ENCODE measurements around the gene NT5C1A.
A peak's percentile ranks its signal among the peaks of the same experiment; 100 is the strongest.

Gene NT5C1A

DNA sequence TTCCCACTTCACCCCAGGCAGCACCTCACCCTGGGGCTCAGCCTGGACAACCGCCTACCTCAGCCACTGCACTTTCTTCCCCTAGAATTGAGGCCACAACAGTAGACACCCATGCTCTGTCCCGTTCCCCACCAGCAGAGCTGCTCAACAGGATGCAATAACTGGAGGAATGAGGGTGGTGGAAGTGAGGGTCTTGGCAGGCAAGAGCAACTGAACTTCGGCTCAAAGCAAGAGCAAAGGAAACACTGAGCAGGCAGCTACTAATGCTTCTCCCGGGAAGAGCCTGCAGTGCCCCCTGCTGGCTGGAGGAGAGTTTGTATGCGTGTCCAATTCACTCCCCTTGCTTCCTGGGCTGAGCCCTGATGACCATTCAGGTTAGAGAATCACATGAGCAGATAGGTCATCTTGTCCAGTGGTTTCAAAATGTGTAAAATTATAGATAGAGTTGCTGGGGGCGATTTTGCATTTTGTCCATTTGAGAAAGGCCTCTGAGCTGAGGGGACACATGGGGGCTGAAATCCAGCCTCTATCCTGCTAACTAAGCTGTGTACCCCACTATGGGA, 13.9 kb downstream of the NT5C1A start:
- peak; percentile 22 to 34 for DNase-seq

DNA sequence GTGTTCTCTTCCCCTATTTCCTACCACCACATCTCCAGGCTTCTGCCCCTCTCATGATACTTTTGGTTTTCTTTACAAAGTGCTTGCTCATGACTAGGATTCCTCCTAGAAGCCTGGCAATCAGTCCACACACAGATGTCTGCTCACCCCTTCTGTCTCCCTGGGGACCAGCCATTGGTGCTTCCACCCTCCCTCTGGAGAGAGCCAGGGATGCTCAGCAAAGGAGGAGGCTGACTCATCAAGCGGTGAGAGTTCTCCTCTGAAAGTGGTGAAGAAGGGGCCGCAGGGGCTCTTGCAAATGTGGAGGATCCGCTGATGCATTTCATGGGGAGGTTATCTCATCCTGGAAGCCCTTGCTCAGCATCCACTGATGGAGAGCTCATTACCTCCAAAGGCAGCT, 14.5 kb downstream of the NT5C1A start:
- DNase-seq: no peak

DNA sequence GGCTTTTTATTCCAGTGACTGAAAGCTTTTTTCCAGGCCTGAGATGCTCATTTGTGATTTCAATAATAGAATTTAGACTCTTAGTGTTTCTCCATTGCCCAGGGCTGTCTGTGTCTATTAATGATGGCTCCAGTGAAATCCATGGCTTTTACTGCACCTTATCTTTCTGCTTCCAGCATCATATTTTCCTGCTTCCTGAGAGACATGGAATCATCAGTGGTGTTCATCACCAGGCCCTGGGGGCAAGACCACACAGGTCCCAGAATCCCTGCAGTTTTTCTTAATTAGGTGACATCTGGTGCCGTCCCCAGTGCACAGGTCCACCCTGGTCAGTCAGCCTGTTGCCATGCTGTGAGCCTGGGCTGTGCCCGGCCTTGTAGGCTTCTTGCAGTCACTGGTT, 15.5 kb downstream of the NT5C1A start:
- DNase-seq: no peak

DNA sequence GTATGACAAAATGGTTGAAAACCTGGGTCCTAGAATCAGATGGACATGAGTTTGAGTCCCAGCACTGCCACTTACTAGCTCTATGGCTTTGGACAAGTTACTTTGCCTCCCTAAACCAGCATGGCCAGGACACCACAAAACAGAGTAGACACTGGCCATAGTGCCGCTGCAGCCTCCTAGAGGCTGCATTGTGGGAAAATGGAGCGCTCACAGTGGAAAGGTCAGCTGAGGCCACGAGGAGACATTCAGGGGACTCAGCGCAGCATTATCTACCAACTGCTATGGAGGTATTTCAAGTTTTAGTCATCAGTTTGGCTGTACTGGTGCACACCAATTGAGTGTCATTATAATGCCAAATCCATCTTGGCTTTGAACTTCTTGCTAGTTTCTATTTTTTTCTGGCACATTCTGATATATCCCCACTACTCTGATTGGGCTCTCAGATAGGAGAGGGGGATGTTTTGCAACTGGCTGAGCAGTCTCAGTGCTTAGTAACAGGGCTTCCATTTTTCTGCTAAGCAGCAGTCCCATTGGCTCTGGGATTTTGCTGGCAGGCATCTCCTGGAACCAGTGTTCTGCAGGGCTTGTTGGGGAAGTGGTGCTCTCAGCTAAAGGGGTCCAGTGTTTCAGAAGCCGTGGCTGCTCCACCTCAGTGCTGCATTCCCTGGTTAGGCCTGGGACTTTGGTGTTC, 16.2 kb downstream of the NT5C1A start:
- DNase-seq: no peak

DNA sequence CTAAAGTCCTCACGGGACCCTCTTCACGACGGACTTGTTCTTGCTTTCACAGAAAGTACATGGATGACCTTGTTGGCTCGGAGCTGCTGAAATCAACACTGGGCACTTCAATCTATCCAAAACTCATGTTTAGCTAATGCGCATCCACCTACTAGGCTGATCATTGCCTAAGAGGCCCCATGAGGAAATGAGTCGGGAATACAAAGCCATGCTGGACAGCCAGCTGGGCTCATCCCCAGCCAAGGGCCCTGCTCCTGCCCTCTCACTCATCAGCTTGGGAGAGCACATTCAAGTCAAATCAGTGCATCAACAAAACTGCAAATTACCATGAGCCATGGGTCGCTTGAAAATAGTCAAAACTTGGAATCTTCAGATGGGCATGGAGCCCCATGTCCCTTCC, 17.6 kb downstream of the NT5C1A start:
- DNase-seq: no peak

DNA sequence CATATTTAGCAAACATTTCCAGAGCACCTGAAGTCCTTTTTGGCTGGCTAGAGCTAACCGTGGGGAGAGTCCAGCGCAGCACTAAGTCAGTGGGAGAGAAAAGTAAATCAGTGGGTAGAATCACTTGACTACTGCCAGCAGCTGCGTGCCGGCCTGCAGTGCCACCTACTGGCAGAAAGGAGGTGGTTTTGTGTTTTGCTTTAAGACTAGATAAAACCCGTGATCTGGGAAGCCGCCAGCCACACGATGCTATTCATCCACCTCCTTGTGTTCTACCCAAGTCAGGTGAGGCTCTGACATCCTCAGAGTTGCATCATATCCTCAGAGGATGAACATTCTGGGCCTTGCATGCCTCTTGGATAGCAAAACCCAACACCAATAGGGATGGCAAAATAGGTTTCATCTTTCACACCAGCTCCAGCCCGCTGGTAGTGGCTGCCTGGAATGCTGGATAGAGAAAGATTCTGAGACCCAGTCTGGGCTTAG, 18.3 kb downstream of the NT5C1A start:
- peak; percentile 18 to 29 for DNase-seq

DNA sequence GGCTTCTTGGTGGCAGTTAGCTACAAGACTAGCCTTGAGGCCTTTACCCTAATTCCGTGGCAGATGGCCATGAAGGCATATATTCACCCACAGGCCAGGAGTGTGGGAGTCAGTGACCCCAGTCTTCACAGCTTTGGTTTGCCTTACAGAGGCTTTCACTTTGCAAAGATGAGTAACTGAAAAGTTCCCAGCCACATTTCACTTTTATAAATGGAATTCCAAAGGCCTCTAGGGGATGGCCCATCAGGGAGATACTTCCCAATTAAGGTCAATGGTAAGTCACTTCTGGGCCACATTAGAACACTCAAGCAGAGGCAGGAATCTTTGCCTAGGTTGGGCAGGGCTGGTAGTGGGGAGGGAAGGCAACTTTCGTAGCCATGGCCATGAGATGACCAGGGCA, 19.4 kb downstream of the NT5C1A start:
- DNase-seq: no peak

DNA sequence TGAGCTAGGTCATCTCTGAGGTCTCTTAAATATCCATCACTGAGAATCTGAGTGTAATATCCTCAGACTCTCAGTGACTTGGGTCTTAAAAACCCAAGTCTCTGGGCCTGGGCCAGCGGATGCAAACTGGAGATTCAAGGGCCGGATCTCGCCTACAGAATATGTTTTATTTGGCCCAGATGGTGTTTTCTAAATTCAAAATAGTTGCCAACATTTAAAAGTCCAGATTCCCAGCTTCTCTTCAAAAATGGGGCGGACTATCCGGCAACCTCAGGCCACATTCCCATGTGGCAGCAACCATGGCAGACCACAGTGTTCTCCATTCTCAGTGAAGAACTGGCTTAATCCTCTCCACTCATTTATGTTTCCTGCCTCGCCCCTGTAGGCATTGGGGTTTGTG, 19.8 kb downstream of the NT5C1A start:
- DNase-seq: no peak

DNA sequence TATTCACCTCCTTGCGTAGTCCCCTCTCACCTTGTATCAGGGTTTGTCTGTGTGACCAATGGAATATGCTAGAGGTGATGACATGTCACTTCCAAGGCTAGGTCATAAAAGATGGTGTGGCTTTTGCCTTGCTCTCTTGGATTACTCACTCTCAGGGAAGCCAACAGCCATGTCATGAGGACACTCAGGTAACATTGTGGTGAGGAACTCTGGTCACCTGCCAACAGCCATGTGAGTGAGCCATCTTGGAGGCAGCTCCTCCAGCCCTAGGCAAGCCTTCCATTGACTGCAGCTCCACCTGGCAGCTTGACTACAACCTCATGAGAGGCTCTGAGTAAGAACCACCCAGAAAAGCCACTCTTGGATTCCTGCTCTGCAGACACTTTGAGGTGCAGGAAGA, 21.5 kb downstream of the NT5C1A start:
- no peak for DNase-seq

DNA sequence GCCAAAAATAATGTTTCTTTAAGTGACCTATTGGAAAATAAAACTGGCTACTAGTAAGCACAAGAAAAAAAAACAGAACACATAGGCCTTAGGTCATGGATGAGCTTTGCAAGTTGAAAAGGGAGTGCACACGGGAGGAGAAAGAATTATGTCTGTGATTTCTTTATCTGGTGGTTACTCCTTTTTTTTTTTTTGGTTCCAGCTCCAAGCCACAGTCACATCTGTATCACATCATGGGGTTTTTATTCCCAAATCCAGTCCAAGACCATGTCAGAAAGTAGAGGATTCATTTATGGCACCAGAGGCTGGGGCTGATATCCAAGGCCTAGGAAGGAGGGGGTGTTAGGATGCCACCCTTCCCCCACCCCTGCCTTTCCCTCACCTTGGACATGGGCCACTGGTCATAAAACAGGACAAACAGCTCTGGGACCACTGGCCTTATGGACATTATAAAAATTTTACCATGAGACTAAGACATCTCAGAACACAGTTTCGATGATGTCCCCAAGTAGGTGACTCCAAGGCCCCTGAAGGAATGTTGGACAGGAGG, 22.2 kb downstream of the NT5C1A start:
- DNase-seq: no peak

DNA sequence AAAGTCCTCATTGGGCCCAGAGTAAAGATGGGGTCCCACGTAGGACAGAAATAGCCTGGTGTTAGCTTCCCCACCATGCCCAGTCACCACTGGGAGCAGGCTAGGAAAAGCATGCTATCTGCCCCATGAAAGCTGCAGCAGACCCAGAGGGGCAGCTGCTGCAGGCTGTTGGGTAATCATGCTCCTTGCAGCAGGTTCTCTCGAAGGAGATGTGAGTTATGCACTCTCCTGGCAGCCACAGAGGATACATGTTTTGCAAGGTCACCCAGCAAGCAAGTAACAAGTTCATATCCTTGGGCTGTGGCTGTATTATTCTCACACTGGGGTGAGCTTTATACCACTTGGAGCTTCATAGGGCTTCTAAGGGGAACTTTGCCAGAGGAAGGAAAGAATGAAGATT, 23.4 kb downstream of the NT5C1A start:
- no peak for DNase-seq

DNA sequence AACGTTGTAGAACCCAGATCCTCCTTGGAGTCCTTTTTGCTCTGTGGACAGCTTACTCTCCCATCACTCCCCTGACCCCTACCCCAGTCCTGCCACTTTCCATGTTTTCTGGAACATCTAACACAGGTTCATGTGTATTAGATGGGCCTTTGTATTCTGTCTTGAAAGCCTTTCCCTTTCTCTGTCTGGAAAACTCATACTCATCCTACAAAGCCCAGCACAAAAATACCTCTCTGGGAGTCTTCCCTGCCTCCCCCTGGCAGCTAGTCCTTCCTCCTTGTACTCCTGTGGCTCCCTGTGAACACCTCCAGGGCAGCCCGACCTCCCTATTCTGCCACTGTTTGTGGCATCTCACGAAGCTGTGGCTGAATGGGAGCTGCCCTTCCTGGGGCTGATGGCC, 24.7 kb downstream of the NT5C1A start:
- DNase-seq: no peak

DNA sequence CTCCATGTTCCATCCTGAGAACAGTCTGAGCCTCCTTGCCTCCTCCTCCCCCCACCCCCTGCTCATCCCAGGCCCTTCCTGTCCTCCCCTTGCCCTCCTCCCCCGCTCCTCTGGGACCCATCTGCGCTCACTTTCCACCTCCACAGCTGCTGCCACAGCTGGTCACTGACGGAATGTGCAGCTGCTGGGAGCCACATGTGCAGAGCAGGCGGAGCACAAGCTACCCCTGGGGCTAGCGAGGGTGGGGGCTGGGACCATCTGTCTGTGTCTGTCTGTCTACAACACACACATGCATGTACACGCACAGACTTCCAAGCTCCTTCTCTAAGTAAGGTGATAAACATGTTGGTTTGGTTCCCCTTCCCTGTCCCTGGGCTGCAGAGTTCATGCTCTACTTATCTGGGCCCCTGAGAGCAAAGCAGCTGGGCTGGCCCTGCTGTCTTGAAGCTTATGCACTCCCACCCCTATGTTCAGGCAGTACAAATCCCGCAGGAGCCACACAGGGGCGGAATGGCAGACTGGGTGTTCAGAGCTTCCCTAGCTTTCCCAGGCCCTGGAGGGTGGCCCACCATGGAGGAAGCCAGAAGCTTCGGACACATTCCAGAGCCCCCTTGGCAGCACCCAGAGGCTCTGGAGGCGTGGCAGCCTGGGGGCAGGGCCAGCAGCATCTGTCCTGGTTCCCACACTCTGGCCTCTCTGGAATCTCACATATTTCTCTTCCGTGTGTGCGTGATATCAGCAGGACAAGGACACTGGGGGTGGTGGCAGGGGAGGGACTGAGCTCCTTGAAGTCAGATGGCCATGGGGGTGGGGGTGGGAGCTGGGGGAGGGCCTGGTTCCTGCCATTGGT, 25.4 kb downstream of the NT5C1A start:
- no peak for DNase-seq

DNA sequence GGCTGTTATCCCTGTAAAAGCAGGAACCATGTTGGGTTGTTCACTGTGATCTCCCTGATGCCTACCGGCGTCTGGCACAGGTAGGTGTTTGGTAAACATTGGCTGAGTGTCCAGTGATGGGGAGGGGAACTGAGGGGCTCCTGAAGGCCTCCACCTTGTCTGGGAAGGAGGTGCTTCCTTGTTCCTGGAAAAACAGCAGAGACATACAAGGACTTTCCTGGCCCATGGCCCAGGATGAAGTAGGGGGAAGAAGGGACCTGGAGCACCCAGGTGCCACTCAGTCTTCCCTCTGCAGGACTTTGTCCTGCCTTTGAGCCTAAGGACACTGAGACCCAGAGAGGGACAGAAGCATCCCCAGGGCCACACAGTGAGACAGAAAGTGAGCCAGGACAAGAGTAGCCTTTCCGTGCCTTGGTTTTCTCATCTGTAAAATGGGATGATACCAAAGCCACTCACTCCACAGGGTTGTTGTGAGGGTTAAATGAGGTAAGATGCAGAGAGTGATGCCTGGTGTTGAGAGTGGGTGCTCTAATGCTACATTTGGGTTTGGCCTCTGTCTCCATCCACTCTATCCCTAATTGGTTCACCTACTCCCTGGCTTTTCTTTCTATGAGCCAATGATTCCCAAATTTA, 26.4 kb downstream of the NT5C1A start:
- DNase-seq: no peak

DNA sequence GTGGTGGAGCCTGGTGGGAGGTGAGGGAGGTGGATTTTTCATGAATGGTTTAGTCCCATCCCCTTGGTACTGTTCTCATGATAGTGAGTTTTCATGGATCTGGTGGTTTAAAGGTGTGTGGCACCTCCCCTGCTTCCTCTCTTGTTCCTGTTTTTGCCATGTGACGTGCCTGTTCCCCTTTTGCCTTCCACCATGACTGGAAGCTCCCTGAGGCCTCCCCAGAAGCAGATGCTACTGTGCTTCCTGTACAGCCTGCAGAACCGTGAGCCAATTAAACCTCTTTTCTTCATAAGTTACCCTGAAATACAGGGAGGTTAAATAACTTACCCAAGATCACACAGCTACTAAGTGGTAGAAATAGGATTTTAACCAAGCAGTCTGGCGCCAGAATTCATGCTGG, 28.2 kb downstream of the NT5C1A start:
- no peak for DNase-seq

DNA sequence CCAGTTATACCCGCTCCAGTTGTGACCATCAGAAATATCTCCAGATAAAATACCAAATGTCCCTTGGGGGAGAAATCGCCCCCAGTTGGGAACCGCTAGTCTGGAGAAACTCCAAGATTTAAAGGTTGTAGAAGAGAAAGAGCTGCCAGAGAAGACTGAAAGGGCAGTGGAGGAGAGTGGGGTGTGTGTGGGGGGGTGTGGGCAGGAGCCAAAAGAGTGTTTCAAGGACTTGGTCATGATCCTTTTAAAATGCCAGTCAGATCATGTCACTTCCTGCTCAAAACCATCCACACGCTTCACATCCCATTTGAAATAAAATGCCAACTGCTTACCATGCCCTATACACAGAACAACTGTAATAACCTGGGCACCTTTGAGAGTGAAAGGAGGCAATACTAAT, 29.1 kb downstream of the NT5C1A start:
- DNase-seq: no peak

DNA sequence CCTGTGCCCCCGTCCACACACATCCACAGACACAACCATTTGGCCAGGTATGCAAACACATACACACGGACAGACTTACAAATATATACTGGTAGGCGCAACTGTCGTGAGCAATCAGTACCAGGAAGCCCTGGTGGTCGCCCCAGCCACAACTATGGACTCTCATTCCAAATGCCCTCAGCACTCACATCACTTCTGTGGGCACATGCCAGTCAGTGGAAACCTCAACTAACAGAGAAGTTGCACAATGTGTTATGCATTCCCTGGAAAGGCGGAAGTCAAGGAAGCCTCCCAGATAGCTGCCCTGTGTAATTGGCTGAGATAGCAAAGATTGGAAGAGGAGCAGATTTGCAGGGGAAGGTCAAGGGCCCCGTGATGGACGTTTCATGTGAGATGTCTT, 31.0 kb downstream of the NT5C1A start:
- no peak for DNase-seq

DNA sequence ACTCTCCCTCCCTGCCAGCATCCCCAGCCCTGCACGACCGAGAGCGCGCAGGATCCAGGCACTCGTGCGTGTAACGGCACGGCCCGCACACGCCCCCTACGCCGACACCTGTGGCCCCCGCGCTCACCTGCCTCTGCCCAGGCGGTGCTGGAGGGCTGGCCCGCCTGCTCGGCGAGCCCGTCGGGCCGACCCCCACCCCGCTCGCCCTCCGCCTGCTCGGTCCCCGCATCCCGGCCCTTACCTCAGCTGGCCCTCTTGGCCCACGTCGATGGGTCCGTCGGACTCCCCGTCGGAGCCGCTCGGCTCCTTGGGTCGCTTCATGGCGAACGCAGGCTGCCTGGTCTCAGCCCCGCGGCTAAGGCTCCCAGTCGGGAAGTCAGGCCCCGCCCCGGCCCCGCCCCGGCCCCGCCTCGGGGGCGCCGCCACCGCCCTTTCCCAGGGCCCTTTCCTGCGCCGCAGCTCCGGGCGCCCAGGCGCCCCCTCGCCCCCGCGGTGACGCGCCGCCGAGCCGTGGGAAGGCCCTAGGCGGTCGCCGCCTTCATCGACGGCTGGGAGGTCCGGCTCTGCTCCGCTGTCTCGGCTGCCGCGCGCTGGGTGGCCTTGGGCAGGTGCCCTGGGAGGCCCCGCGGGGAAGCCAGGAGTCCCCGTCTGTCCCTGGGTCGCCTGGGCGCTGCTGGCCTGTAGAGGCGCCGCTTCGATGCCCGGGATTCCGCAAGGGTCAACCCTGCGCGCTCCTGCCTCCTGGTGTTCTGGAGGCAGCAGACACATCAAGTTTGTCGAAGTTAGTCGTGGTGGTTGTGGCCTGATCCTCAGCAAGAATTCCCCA, 32.4 kb downstream of the NT5C1A start, which contains the start of gene HEYL:
Gene HEYL (minus strand): TSS at position 339 of the 826 bp plus-strand sequence. CDS start 18 bp downstream, at position 321.
- DNase-seq: no peak

DNA sequence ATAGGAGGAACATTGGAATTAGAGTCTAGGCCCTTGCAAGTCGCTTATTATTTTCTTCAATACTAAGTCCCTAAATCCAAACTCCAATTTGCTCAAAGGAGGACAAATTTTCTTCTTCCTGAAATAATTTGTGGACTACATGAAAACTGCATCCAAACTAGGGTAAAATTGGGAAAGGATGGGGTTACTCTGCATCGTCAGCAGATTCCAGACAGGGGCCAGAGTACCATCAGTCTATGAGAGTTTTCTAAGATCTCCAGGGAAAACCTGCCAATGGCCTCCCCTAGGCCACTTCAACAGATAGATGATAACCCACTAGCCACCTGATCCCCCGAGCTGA, 33.0 kb downstream of the NT5C1A start:
- DNase-seq: no peak

DNA sequence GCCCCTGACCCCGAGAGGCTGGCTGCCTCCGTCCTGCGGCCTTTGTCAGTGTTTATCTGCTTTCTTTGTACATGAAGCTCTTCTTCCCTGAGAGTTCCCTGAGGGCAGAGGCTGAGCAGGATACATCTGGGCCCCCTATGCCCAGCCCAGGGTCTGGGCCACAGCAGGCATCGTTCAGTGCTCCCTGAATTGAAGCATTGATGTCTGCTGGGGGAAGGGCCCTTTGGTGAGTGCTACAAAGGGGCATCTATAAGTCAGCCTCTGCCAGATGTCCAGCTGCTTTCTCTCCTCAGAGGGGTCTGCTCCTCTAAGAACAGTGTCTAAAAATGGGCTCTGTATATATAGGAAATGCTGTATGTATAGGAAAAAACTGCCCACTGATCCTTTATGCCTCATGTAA, 34.5 kb downstream of the NT5C1A start:
- no peak for DNase-seq

DNA sequence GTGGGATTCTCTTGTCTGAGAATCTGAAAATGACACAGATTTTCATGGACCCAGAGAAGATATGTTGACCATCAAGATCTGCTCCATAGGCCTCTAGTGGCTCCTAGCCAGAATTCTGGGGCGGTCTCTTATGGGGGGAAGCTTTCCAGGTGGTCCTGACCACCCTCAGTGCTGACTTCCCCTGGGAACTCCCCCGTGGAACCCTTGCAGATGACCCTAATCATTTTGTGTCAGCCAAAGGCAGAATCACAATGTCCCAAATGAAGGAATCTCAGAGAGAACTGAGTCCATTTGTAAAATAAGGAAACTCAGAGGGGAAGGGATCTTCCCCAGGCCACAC, 36.1 kb downstream of the NT5C1A start:
- DNase-seq: no peak

DNA sequence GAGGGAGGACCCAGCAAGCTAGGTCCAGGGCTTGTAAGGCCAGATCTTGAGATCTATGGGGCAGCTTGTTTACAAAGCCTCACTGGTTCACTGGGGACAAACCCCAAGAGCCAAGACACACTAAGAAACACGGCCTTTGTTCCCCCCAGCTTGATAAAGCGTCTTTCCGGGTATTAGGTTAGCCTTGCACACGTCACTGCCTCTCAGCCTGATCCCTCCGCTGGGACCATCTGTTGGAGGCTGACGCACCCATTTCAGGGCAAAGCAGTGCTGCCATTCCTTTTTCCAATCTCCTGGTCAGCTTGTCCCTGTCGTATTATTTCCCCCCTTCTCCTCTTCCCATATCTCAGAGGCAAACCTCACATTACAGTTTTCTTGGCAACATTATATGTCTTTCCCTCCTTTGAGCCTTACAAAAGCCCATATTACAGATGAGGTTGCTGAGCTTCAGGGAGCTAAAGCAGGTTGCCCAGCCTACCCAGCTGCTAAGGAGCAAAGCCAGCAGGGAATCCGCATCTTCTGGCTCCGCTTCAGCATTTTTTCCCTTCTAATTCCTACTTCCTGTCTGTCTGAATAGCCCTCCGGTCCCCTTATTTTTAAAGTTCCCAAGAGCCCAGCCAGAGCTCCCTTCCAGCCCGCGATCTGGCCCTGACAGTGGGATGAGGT, 36.6 kb downstream of the NT5C1A start:
- DNase-seq: no peak
